Astrocyte (in vitro differentiated cells and primary cell): ENCODE results near the gene CAPS. TPM values are rescaled to one million over a fixed set of nuclear protein-coding genes. Genes with fewer than 3 reads are reported as not detected.

Experiments used
- DNase-seq: peaks from one replicate; pipeline ENCODE4 v3.0.0-alpha.2; 2010; ENCODE audit warnings: low read depth
- FAIRE-seq: peaks from 2 replicates; lab custom pipeline; 2011; peaks lifted over from hg19 to GRCh38; lab: Jason Lieb, UNC
- H2AFZ ChIP-seq: 2 replicates; pipeline ENCODE4 v1.6.0; 2012; ENCODE audit warnings: low read depth, low read length, inconsistent platforms
- H3K27ac ChIP-seq: 2 replicates; pipeline ENCODE4 v1.5.1; 2011; ENCODE audit warnings: low read depth, low read length, inconsistent platforms
- H3K27me3 ChIP-seq: 2 replicates; pipeline ENCODE4 v1.6.0; 2011; ENCODE audit warnings: low read length, inconsistent platforms; ENCODE audit not compliant: insufficient read depth
- H3K36me3 ChIP-seq: 2 replicates; pipeline ENCODE4 v1.5.1; 2011; ENCODE audit warnings: low read length, inconsistent platforms; ENCODE audit not compliant: insufficient read depth
- H3K4me1 ChIP-seq: 2 replicates; pipeline ENCODE4 v1.5.1; 2011; ENCODE audit warnings: low read length, inconsistent platforms; ENCODE audit not compliant: insufficient read depth
- H3K4me2 ChIP-seq: 2 replicates; pipeline ENCODE4 v1.6.0; 2012; ENCODE audit warnings: low read length, inconsistent platforms
- H3K4me3 ChIP-seq: 2 replicates; pipeline ENCODE4 v1.5.1; 2011; ENCODE audit warnings: low read depth, mild to moderate bottlenecking, low read length, inconsistent platforms; ENCODE audit not compliant: insufficient read depth
- H3K79me2 ChIP-seq: 2 replicates; pipeline ENCODE4 v1.6.0; 2012; ENCODE audit warnings: mild to moderate bottlenecking, low read length, inconsistent platforms; ENCODE audit not compliant: insufficient read depth
- H3K9ac ChIP-seq: 2 replicates; pipeline ENCODE4 v1.6.0; 2012; ENCODE audit warnings: mild to moderate bottlenecking, low read length, inconsistent platforms
- H3K9me3 ChIP-seq: 2 replicates; pipeline ENCODE4 v1.5.1; 2012; ENCODE audit warnings: low read depth, mild to moderate bottlenecking, low read length, inconsistent platforms; ENCODE audit not compliant: insufficient read depth
- H4K20me1 ChIP-seq: 2 replicates; pipeline ENCODE4 v1.6.0; 2012; ENCODE audit warnings: low read length, inconsistent platforms; ENCODE audit not compliant: insufficient read depth
- H3K27ac Mint-ChIP-seq: one replicate; pipeline ENCODE4 v1.8.0; 2021; ENCODE audit warnings: mild to moderate bottlenecking, mixed read lengths; ENCODE audit not compliant: unreplicated experiment
- H3K27me3 Mint-ChIP-seq: one replicate; pipeline ENCODE4 v1.8.0; 2021; ENCODE audit warnings: low read depth, mixed read lengths; ENCODE audit not compliant: unreplicated experiment
- H3K36me3 Mint-ChIP-seq: one replicate; pipeline ENCODE4 v1.8.0; 2021; ENCODE audit warnings: low read depth, mixed read lengths; ENCODE audit not compliant: unreplicated experiment
- H3K4me1 Mint-ChIP-seq: one replicate; pipeline ENCODE4 v1.8.0; 2021; ENCODE audit warnings: low read depth, mixed read lengths; ENCODE audit not compliant: unreplicated experiment
- H3K4me3 Mint-ChIP-seq: one replicate; pipeline ENCODE4 v1.8.0; 2021; ENCODE audit warnings: mild to moderate bottlenecking, moderate library complexity, mixed read lengths; ENCODE audit not compliant: unreplicated experiment
- H3K9me3 Mint-ChIP-seq: one replicate; pipeline ENCODE4 v1.8.0; 2021; ENCODE audit warnings: mild to moderate bottlenecking, mixed read lengths; ENCODE audit not compliant: unreplicated experiment
- EZH2 ChIP-seq: IDR thresholded peaks from 2 replicates; pipeline ENCODE4 v1.6.1; 2012; ENCODE audit warnings: mild to moderate bottlenecking, low read length, inconsistent platforms; ENCODE audit not compliant: insufficient read depth
- total RNA-seq: library from RNA; stranded (reverse); gene quantifications from 2 replicates; pipeline ENCODE4 v1.2.1, GENCODE V29; 2021
- TF ChIP-seq, protein P1 (sequence below): IDR thresholded peaks from 2 replicates; pipeline ENCODE4 v1.5.1; 2011; ENCODE audit warnings: low read depth, mild to moderate bottlenecking, inconsistent platforms, low read length, moderate library complexity; ENCODE audit not compliant: insufficient read depth

The CAPS gene
- total RNA-seq, 1 donor from 2014 or later, result 6.2 TPM

DNA sequence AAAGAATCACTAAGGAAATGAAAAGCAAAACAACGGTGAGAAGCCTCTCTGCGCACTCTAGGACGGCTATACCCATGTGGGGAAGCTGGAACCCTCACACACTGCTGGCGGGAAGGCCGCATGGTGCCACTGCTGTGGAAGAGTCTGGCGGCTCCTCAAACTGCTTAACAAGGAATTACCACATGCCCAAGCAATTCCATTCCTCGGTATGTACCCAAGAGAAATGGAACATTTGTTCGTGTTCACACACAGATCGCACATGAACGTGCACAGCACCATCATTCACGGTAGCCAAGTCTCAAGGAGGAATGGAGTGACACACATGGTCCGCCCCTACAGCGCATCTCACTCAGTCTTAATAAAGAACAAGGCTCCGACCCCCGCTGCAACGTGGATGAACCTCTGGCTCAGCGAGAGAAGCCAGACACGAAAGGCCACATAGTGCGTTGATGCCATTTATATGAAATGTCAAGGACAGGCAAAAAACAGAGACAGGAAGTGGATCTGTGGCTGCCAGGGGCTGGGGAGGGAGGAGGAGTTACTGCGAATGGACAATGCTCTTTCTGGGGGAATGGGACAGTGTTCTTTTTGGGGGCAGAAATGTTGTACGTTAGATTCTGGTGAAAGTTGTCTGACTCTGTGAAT, 7.6 kb downstream of the CAPS start:
- Histone ChIP-seq H3K9ac (no peak overlapping the region), H3K36me3 (peaks cover 11% of the 10 kb centered on the region), H3K4me2 (no peak overlapping the region), H3K27me3 (no peaks in the 10 kb centered on the region), H3K79me2 (no peaks in the 10 kb centered on the region), H3K27ac (no peak overlapping the region), H3K4me1 (no peaks in the 10 kb centered on the region), H4K20me1 (no peaks in the 10 kb centered on the region), H3K9me3 (no peaks in the 10 kb centered on the region), H3K4me3 (no peak overlapping the region), H2AFZ (no peak overlapping the region)
- Mint-ChIP-seq H3K9me3 (no peaks in the 10 kb centered on the region), H3K4me1 (no peaks in the 10 kb centered on the region), H3K27me3 (no peaks in the 10 kb centered on the region), H3K4me3 (no peak overlapping the region), H3K36me3 (peaks cover 15% of the 10 kb centered on the region), H3K27ac (no peak overlapping the region)
- TF ChIP-seq, protein P1, sequence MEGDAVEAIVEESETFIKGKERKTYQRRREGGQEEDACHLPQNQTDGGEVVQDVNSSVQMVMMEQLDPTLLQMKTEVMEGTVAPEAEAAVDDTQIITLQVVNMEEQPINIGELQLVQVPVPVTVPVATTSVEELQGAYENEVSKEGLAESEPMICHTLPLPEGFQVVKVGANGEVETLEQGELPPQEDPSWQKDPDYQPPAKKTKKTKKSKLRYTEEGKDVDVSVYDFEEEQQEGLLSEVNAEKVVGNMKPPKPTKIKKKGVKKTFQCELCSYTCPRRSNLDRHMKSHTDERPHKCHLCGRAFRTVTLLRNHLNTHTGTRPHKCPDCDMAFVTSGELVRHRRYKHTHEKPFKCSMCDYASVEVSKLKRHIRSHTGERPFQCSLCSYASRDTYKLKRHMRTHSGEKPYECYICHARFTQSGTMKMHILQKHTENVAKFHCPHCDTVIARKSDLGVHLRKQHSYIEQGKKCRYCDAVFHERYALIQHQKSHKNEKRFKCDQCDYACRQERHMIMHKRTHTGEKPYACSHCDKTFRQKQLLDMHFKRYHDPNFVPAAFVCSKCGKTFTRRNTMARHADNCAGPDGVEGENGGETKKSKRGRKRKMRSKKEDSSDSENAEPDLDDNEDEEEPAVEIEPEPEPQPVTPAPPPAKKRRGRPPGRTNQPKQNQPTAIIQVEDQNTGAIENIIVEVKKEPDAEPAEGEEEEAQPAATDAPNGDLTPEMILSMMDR, result no peak
- no peak for TF ChIP-seq EZH2
- no peak for FAIRE-seq
- DNase-seq, result no peak

DNA sequence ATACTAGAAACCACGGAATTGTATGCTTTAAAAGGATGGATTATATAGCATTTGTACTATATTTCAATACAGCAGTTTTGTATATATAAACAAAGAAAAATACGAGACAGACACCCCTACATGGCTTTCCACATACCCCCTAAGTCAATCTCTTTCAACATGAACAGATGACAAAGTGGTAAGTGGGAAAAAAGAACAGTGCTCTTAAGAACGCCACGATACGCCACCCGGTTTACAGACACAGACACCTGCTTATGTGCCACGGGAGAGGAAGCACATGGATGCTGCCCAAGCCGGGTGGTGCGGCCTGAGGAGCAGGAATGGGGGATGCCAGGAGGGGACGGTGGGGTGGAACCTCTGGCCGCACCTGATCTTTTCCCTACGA, 8.1 kb downstream of the CAPS start:
- Mint-ChIP-seq H3K4me1 (no peaks in the 10 kb centered on the region), H3K27ac (no peak overlapping the region), H3K9me3 (no peaks in the 10 kb centered on the region), H3K4me3 (no peak overlapping the region), H3K36me3 (peaks cover 17% of the 10 kb centered on the region), H3K27me3 (no peaks in the 10 kb centered on the region)
- no peak overlapping the region for H3K27ac ChIP-seq
- no peak overlapping the region for H3K4me2 ChIP-seq
- FAIRE-seq (no peak), DNase-seq (no peak)
- H3K4me3 ChIP-seq, result no peak overlapping the region
- no peaks in the 10 kb centered on the region for H3K4me1 ChIP-seq
- H2AFZ ChIP-seq, result no peak overlapping the region
- H3K36me3 ChIP-seq, result peaks cover 16% of the 10 kb centered on the region
- H3K79me2 ChIP-seq, result no peaks in the 10 kb centered on the region
- H3K9ac ChIP-seq, result no peak overlapping the region
- H3K27me3 ChIP-seq, result no peaks in the 10 kb centered on the region
- TF ChIP-seq EZH2, result no peak
- TF ChIP-seq, protein P1, result no peak
- H4K20me1 ChIP-seq, result no peaks in the 10 kb centered on the region
- H3K9me3 ChIP-seq, result no peaks in the 10 kb centered on the region

DNA sequence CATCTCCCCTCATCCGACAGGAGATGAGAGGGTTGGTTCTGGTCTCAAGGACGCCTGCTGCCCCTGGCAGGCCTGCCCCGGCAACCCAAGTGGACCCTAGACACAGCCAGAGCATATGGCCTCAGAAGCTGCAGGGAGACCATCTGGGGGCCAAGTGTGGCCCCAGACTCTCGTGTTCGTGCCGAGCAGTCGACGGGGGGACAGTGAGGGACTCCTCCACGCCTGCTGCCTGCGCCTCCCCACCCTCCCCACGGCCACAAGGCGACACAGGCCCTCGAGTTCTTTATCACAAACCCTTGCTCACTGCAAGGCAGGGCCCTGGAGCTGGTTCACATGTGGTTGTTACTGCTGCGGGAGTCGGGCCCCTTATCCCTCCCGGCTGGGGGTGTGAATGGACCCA, 9.3 kb downstream of the CAPS start:
- Mint-ChIP-seq H3K9me3 (no peaks in the 10 kb centered on the region), H3K4me1 (no peaks in the 10 kb centered on the region), H3K27me3 (no peaks in the 10 kb centered on the region), H3K36me3 (peaks cover 16% of the 10 kb centered on the region), H3K4me3 (no peak overlapping the region), H3K27ac (no peak overlapping the region)
- Histone ChIP-seq H3K4me1 (no peaks in the 10 kb centered on the region), H3K9ac (no peak overlapping the region), H3K27me3 (no peaks in the 10 kb centered on the region), H3K9me3 (no peaks in the 10 kb centered on the region), H3K4me2 (no peak overlapping the region), H3K4me3 (no peak overlapping the region), H2AFZ (no peak overlapping the region), H3K36me3 (peaks cover 26% of the 10 kb centered on the region), H3K27ac (no peak overlapping the region), H3K79me2 (no peaks in the 10 kb centered on the region), H4K20me1 (no peaks in the 10 kb centered on the region)
- FAIRE-seq (no peak), DNase-seq (no peak)
- TF ChIP-seq, protein P1, result no peak
- no peak for TF ChIP-seq EZH2
